H1 (cell line): ENCODE results near the gene UGT1A3.

Experiments
- BCL11A ChIP-seq, 2 experiments: IDR thresholded peaks; one replicate each; pipeline ENCODE4 v1.6.1; 2011; ENCODE audit warnings: low read depth in 2 of 2, low read length in 2 of 2, mild to moderate bottlenecking in 2 of 2
- POLR2A ChIP-seq, 2 experiments: IDR thresholded peaks; 1 replicate in 1 of 2; 2 replicates in 1 of 2; pipeline ENCODE4 v1.6.1; 2011; ENCODE audit warnings: low read depth in 2 of 2, low read length in 2 of 2, mild to moderate bottlenecking in 2 of 2; ENCODE audit errors: control extremely low read depth in 1 of 2
- TF ChIP-seq, protein P1 (sequence below), 3 experiments: IDR thresholded peaks; 1 replicate in 2 of 3; 2 replicates in 1 of 3; pipeline versions ENCODE4 v1.5.1 to v1.6.1; 2011; ENCODE audit warnings: low read length in 3 of 3, mild to moderate bottlenecking in 3 of 3, inconsistent platforms in 2 of 3, low read depth in 1 of 3, moderate library complexity in 1 of 3; ENCODE audit not compliant: insufficient read depth in 1 of 3; ENCODE audit errors: control extremely low read depth in 1 of 3

DNA sequence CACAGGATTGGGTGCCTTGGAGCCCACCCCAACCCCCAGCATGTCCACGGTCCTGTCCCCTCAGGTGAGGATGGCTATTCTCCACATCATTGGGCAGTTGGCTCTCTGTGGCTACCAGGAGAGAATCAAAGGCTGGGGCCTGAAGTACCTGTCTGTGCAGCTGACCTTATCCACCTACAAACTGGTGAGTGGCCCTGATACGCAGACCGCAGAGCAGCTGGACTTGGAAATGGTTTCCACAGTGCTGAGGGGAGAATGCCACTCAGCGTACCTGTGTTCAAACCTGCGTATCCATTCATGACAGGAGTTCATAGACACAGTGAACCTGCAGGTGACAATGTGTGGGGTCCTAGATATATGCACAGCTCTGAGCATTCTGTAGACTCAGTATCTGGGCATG is 70.9 kb downstream of the UGT1A3 start:
- TF ChIP-seq, protein P1, sequence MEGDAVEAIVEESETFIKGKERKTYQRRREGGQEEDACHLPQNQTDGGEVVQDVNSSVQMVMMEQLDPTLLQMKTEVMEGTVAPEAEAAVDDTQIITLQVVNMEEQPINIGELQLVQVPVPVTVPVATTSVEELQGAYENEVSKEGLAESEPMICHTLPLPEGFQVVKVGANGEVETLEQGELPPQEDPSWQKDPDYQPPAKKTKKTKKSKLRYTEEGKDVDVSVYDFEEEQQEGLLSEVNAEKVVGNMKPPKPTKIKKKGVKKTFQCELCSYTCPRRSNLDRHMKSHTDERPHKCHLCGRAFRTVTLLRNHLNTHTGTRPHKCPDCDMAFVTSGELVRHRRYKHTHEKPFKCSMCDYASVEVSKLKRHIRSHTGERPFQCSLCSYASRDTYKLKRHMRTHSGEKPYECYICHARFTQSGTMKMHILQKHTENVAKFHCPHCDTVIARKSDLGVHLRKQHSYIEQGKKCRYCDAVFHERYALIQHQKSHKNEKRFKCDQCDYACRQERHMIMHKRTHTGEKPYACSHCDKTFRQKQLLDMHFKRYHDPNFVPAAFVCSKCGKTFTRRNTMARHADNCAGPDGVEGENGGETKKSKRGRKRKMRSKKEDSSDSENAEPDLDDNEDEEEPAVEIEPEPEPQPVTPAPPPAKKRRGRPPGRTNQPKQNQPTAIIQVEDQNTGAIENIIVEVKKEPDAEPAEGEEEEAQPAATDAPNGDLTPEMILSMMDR (IDR thresholded peaks at IDR 0.05; ENCODE audit: control extremely low read depth in 1 of 3, insufficient read depth in 1 of 3, low read depth in 1 of 3, low read length in 3 of 3) = no peak
- no peak for TF ChIP-seq POLR2A (IDR thresholded peaks at IDR 0.05; ENCODE audit: control extremely low read depth in 1 of 2, low read depth in 2 of 2, low read length in 2 of 2)
- no peak for TF ChIP-seq BCL11A (IDR thresholded peaks at IDR 0.05; ENCODE audit: low read depth in 2 of 2, low read length in 2 of 2)
